Mesothelial cell of epicardium (in vitro differentiated cells): ENCODE data around the gene DOCK6. TPM values are rescaled to one million over a fixed set of nuclear protein-coding genes. Genes with fewer than 3 reads are reported as not detected.

Source experiments
- DNase-seq, 2 experiments: peaks; one replicate each; pipeline ENCODE4 v3.0.0; 2021; ENCODE audit warnings: low spot score in 2 of 2; ENCODE audit not compliant: unreplicated experiment in 2 of 2
- H3K27ac Mint-ChIP-seq: 2 replicates; pipeline ENCODE4 v1.8.0; 2021; ENCODE audit warnings: mixed read lengths
- H3K27me3 Mint-ChIP-seq: 2 replicates; pipeline ENCODE4 v1.8.0; 2021; ENCODE audit warnings: low read depth, mixed read lengths
- H3K36me3 Mint-ChIP-seq: 2 replicates; pipeline ENCODE4 v1.8.0; 2021; ENCODE audit warnings: mixed read lengths
- H3K4me1 Mint-ChIP-seq: 2 replicates; pipeline ENCODE4 v1.8.0; 2021; ENCODE audit warnings: mixed read lengths
- H3K4me3 Mint-ChIP-seq: 2 replicates; pipeline ENCODE4 v1.8.0; 2021; ENCODE audit warnings: mild to moderate bottlenecking, moderate library complexity, mixed read lengths
- H3K9me3 Mint-ChIP-seq: 2 replicates; pipeline ENCODE4 v1.8.0; 2021; ENCODE audit warnings: mixed read lengths
- CTCF ChIP-seq: fragments of 200-600 bp; sonication (generic); IDR thresholded peaks from one replicate; pipeline ENCODE4 v1.5.0; 2021; ENCODE audit warnings: antibody characterized with exemption; ENCODE audit not compliant: unreplicated experiment
- total RNA-seq: library from RNA; stranded (reverse); gene quantifications from 3 replicates; pipeline ENCODE4 v1.2.1, GENCODE V29; 2021

The DOCK6 gene
- total RNA-seq, 1 donor from 2014 or later: 66.4 TPM

- no peak for TF ChIP-seq CTCF
- DNase-seq: no peak
- H3K27ac Mint-ChIP-seq: no peak overlapping the region
- H3K27me3 Mint-ChIP-seq: peaks cover 1% of the 10 kb centered on the region
- no peaks in the 10 kb centered on the region for H3K9me3 Mint-ChIP-seq
- H3K36me3 Mint-ChIP-seq: no peaks in the 10 kb centered on the region
- no peak overlapping the region for H3K4me3 Mint-ChIP-seq
- H3K4me1 Mint-ChIP-seq: peaks cover 9% of the 10 kb centered on the region
Observed at GRCh38 chr19:11291415-11291814, 29.1 kb upstream of the DOCK6 start.

- Mint-ChIP-seq H3K36me3 (no peaks in the 10 kb centered on the region), H3K4me1 (peaks cover 6% of the 10 kb centered on the region), H3K27ac (no peak overlapping the region), H3K9me3 (no peaks in the 10 kb centered on the region), H3K4me3 (no peak overlapping the region), H3K27me3 (peaks cover 1% of the 10 kb centered on the region)
- DNase-seq: no peak
- TF ChIP-seq CTCF: no peak
Observed at GRCh38 chr19:11290256-11290655, 27.9 kb upstream of the DOCK6 start.

GRCh38 chr19:11288349-11288748 lies 26.0 kb upstream of the DOCK6 start:
- H3K27ac Mint-ChIP-seq: no peak overlapping the region
- H3K36me3 Mint-ChIP-seq: no peaks in the 10 kb centered on the region
- peak; percentile 40 for TF ChIP-seq CTCF
- no peaks in the 10 kb centered on the region for H3K9me3 Mint-ChIP-seq
- H3K4me1 Mint-ChIP-seq: peaks cover 2% of the 10 kb centered on the region
- DNase-seq: no peak
- H3K27me3 Mint-ChIP-seq: peaks cover 1% of the 10 kb centered on the region
- H3K4me3 Mint-ChIP-seq: no peak overlapping the region

GRCh38 chr19:11286312-11286974 lies 24.1 kb upstream of the DOCK6 start:
- Mint-ChIP-seq H3K27me3 (no peaks in the 10 kb centered on the region), H3K36me3 (no peaks in the 10 kb centered on the region), H3K4me3 (no peak overlapping the region), H3K27ac (no peak overlapping the region), H3K4me1 (peaks cover 7% of the 10 kb centered on the region), H3K9me3 (no peaks in the 10 kb centered on the region)
- no peak for TF ChIP-seq CTCF
- DNase-seq: no peak

GRCh38 chr19:11284515-11284914 lies 22.2 kb upstream of the DOCK6 start:
- no peak for TF ChIP-seq CTCF
- Mint-ChIP-seq H3K27ac (peak overlapping the region; percentile 39), H3K4me1 (peaks cover 8% of the 10 kb centered on the region), H3K4me3 (no peak overlapping the region), H3K27me3 (no peaks in the 10 kb centered on the region), H3K9me3 (no peaks in the 10 kb centered on the region), H3K36me3 (no peaks in the 10 kb centered on the region)
- no peak for DNase-seq
